Prostate gland (tissue), 2 donors: Measurements from ENCODE around the gene CPA1.

ENCODE experiments used
- CTCF ChIP-seq, 4 experiments: fragments of 200-600 bp in 2 of 4; fragments of 450-650 bp in 2 of 4; sonication (generic) in 2 of 4; IDR thresholded peaks; 1 replicate in 3 of 4; 2 replicates in 1 of 4; pipeline ENCODE4 v1.5.1; 2016 to 2019; ENCODE audit warnings: antibody characterized with exemption in 4 of 4, mild to moderate bottlenecking in 2 of 4, moderate library complexity in 2 of 4
- POLR2A ChIP-seq: fragments of 450-650 bp; IDR thresholded peaks from one replicate; pipeline ENCODE4 v1.6.1; 2016; ENCODE audit warnings: antibody characterized with exemption, mild to moderate bottlenecking

GRCh38 chr7:130351791-130352090, 28.6 kb upstream of the CPA1 start:
- no peak for TF ChIP-seq CTCF (IDR thresholded peaks at IDR 0.05)
- no peak for TF ChIP-seq POLR2A
